Gastrocnemius medialis (tissue), 4 donors: ENCODE data around the gene TRA2A.

Experiments
- CTCF ChIP-seq, 5 experiments: fragments of 450-650 bp in 3 of 5; fragments of 200-600 bp in 2 of 5; sonication (generic) in 2 of 5; IDR thresholded peaks in 4 of 5; conservative IDR thresholded peaks in 1 of 5; 1 replicate in 4 of 5; 2 replicates in 1 of 5; pipeline ENCODE4 v1.5.1; 2016 to 2019; ENCODE audit warnings: antibody characterized with exemption in 5 of 5, mild to moderate bottlenecking in 3 of 5, moderate library complexity in 3 of 5
- POLR2A ChIP-seq, 2 donors: fragments of 450-650 bp; IDR thresholded peaks; one replicate each; pipeline ENCODE4 v1.6.1; 2017; ENCODE audit warnings: antibody characterized with exemption in 2 of 2, mild to moderate bottlenecking in 2 of 2, moderate library complexity in 2 of 2

DNA sequence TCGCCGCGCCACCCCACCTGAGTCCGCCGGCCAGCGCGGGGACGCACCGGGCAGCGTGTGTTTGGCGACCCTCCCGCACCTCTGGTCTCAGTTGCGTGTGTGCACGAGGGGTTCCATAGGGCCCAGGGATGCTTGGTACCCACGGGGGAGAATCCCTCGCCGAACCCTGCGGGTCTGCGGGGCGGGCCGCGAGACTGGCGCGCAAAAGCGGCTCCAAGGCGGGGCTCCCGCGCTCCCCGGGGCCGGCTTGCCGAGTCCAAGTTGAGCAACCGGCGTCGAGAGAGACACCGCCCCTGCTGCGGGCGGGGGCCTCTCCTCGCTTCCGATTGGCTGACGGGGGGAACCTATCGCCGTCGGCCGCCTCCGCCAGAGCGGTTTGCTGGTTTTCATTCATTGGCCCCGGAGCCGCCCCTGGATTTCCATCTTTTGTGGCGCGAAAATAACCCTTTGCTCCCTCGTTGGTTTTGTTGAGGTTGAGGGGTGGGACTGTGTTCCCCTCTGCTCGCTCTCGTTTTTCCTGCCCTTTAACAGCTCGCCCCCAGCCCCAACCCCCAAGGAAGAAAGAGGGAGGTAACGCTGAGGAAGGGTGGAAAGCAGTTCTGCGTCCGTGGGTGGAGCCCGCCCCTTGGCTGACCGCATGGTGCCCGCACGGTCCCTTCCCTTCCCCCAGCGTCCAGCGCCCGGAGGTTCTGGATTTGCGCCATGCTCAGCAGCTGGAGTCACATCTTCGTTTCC lies 57.5 kb downstream of the TRA2A start:
- TF ChIP-seq POLR2A (IDR thresholded peaks at IDR 0.05) (no peak), CTCF (IDR thresholded peaks at IDR 0.05 in 4 of 5, conservative IDR thresholded peaks at IDR 0.05 in 1 of 5) (no peak)
